Measurements from ENCODE around the gene SH2D1B.
"Not testable (repeated sequence)": the region's sequence is repeated elsewhere in the genome, so short reads cannot be mapped to it uniquely, and the experiment has no call there.

SH2D1B gene, protein sequence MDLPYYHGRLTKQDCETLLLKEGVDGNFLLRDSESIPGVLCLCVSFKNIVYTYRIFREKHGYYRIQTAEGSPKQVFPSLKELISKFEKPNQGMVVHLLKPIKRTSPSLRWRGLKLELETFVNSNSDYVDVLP

DNA sequence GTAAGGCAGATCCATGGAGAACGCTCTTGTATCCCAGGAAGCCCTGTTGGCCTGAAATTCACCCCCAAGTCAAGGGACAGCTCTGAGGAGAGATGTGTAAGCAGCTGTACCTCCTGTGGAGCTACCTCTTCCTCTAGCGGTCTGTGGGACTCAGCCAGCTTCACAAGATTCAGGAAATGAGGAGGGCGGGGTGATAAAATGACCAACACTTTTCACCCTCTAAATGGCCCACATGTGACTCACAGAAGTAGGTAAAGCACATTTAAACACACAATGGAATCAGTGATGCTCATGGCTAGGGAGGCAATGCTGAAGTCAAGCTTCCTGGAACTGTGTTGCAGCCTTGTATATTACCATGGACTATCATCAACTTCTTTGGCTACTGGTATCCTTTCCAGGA, at the start of gene SH2D1B:
Gene SH2D1B, minus strand, starts transcription at position 135 of the 400 bp plus-strand sequence. Its CDS starts 120 bp downstream, at position 15.
- intact Hi-C loops (cut with DNase I), result no loop called here
- no peak for DNase-seq

DNA sequence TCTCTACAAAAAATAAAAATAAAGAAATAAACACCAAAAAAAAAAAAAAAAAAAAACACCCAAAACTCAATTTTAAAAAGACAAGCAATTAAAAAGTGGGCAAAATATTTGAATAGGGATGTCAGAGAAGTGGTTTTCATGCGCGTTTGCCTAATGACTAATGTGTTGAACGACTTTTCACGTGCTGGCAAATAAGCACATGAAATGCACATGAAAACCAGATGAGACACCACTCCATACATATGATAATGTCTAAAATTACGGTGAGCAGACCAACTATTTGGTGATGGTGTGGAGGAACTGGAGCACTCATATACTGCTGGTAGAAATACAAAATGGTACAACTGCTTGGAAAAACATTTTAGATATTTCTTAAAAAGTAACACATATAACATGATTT, 46.3 kb upstream of the SH2D1B start:
- no peak for DNase-seq
- intact Hi-C loops (cut with DNase I), result no loop called here

DNA sequence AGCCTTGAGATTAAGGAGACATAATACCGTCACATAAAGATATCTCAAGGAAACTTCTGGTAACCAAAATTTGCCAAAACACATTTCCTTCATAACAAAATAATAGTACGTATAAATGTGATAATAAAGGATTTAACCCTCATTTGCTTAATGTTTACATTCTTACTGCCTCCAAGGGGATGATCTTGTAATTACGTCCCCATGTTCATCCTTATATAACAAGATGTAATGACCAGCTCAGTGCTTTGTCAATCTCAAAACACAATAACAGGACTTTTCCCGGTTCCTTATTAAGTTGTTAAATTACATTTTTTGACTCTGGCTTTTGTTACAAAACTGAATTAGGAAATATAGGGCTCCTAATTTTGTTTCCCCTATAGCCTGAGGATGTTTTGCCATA, 44.4 kb upstream of the SH2D1B start:
- intact Hi-C loops (cut with DNase I), result no loop called here
- no peak for DNase-seq

DNA sequence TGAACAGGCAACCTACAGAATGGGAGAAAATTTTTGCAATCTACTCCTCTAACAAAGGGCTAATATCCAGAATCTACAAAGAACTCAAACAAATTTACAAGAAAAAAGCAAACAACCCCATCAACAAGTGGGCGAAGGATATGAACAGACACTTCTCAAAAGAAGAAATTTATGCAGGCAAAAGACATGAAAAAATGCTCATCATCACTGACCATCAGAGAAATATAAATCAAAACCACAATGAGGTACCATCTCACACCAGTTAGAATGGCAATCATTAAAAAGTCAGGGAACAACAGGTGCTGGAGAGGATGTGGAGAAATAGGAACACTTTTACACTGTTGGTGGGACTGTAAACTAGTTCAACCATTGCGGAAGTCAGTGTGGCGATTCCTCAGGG, 42.4 kb upstream of the SH2D1B start:
- DNase-seq; intact Hi-C loops (cut with DNase I): not testable (repeated sequence)

DNA sequence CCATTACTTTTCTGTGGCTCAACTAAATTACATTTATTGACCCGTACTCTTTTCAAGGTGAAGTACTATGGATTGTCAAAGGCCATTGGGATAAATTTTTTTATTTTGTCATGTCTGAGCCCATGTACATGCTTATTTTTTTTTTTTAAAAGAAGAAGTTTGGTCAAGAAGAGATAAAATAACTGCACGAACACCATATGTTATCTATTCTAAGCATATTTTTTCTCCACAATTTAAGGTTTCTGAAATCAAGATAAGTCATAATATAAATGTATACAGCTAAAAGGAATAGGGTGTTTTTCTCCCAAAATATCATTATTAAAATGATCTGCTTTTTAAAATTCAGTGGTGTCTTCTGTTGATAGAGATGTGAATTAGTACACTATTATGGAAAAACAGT, 35.0 kb upstream of the SH2D1B start:
- intact Hi-C loops (cut with DNase I), result no loop called here
- DNase-seq, result no peak

DNA sequence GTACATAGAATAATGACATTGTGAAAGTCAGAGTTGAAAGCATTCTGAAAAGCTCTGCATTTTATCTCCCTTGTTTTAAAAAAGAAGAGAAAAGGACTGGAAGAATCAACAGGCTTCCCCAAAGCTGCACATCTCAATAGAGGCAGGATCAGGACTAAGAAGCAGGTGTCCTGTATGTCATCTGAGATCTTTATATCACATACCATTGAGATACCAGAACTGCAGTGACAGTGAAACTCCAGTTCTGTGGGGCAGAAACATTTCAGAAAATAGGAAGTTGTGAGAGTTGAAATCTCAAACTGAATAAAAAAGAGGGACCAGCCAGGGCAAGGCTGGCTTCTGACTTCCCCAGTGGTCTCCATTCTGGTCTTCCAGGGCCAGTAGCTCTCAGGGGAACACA, 33.0 kb upstream of the SH2D1B start:
- DNase-seq, result no peak
- intact Hi-C loops (cut with DNase I), result no loop called here

DNA sequence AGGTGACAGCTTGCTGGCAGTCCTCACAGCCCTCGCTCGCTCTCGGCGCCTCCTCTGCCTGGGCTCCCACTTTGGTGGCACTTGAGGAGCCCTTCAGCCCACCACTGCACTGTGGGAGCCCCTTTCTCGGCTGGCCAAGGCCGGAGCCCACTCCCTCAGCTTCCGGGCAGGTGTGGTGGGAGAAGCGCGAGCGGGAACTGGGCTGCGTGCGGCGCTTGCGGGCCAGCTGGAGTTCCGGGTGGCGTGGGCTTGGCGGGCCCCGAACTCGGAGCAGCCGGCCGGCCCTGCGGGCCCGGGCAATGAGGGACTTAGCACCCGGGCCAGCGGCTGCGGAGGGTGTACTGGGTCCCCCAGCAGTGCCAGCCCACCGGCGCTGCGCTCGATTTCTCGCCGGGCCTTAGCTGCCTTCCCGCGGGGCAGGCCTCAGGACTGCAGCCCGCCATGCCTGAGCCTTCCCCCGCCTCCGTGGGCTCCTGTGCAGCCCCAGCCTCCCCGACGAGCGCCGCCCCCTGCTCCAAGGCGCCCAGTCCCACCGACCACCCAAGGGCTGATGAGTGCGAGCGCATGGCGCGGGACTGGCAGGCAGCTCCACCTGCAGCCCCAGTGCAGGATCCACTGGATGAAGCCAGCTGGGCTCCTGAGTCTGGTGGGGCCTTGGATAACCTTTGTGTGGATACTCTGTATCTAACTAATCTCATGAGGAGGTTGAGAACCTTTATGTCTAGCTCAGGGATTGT, 21.2 kb upstream of the SH2D1B start:
- DNase-seq; intact Hi-C loops (cut with DNase I): not testable (repeated sequence)

DNA sequence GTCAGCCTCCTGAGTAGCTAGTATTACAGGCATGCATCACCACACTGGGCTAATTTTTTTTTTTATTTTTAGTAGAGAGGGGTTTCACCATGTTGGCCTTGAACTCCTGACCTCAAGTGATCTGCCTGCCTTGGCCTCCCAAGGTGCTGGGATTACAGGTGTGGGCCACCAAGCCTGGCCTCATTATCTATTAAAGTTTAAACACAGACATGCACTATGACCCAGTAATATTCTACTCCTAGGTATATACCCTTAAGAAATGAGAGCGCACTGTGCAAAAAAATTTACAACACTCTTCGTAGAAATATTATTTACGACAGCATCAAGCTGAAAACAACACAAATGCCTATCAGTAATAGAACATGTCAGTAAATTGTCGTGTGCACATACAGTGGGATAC, 18.6 kb upstream of the SH2D1B start:
- DNase-seq, result peak in 1 of 10 donors; percentile 25
- intact Hi-C loops (cut with DNase I), result no loop called here

DNA sequence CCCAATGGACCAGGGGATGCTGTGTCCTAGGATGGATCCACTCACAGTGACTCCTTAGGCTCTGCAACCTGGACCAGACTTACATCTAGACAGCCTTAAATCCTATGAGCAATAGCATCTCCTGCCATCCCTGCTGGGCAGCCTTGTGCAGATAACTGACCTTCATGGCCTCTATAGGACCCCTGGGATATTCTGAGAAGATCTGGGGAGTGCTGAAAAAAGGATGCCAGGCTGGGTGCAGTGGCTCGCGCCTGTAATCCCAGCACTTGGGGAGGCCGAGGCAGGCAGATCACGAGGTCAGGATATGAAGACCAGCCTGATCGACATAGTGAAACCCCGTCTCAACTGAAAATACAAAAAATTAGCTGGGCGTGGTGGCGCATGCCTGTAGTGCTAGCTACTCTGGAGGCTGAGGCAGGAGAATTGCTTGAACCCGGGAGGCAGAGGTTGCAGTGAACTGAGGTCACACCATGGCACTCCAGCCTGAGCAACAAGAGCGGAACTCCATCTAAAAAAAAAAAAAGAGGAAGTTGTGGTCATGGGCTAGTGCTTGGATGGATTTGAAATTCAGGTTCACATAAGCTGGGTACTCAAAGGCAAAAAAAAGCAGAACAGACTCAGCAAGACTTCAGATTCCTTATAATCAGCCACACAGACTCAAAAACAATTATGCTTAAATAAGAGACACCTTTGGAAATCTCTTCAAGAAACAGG, 10.9 kb upstream of the SH2D1B start:
- intact Hi-C loops (cut with DNase I), result no loop called here
- DNase-seq, result no peak

DNA sequence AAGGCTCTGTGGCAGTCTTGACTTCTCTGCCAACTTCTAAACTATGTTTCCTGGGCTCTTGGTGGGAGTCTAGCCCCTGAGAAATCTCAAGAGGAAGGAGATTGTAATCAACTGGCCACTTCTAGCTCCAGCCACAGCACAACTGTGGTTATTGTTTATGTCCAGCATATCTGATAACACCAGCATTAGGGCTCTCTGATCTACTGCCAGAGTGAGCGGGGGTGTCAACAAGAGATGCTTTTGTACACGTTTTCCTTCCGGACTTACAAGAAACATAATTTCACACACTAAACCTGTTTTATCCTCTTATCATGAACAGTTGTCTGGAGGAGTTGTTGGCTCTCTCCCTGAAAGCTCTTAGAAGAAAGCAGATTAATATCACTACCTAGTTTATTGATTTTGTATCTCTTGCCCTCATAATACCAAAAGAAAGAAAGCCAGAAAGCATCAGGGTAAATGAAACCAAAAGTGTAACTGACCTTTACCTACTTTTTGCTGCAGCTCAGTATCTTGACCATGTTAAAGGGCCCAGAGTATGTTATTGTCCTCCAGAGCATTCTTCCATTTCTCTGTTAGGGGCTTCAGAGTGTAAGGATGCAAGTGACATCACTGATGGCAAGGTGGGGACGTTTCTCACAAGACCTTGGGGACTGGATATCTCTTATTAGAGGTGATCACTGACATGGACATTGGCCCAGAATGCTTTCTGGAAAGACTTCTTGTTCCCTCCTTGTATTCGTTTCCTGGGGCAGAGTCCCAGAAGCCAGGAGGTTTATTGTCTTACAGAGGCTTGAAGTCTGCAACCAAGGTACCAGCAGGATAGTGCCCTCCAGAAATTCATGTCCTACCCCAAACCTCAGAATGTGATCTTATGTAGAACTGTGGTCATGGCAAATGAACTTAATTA, 9.6 kb upstream of the SH2D1B start:
- no peak for DNase-seq
- intact Hi-C loops (cut with DNase I), result no loop called here

DNA sequence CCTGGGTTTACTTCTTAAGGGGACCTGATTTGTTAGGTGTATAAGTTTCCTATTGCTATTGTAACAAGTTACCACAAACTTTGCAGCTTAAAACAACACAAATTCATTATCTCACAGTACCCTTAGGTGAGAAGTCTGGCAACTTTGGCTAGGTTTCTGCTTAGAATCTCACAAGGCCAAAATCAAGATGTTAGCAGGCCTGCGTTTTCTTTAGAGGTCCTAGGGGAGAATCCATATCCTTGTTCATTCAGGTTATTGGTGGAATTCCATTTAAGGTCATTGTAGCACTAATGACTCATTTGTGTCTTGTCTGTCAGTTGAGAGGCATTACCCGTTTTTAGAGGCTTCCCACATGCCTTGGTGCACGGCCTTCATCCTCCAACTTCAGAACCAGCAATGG, 8.2 kb upstream of the SH2D1B start:
- DNase-seq, result no peak
- intact Hi-C loops (cut with DNase I), result no loop called here

DNA sequence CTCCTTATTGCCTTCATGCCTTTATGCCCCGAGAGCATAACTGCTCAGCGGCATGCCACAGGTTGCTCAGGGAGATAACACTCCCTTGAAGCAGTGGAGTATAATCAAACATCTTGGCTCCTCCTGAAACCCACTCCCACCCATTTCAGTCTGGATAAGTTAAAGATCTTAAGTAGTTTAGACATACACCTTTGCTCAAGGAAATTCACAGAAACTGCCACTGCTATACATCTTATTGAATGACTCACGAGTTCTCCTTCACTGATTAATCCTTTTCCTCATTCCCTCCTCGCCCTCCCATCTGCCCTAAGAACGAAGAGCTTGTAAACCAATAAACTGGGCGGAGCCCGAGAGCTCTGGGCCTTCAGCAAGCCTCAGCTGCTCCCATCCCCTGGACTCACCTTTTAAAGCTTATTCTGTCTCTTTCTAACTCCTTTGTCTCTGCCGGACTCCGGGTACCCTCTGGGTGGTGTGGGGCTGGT, 7.6 kb upstream of the SH2D1B start:
- DNase-seq; intact Hi-C loops (cut with DNase I): not testable (repeated sequence)

DNA sequence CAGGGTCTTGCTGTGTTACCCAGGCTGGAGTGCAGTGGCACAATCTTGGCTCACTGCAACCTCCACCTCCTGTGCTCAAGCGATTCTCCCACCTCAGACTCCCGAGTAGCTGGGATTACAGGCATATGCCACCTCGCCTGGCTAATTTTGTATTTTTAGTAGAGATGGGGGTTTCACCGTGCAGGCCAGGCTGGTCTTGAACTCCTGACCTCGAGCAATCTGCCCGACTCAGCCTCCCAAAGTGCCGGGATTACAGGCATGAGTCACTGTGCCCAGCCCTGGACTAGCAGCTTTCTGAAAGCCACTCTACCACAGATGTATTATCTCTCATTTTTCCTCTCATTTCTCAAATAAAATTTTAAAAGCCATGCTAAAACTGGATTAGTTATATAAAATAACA, 6.6 kb upstream of the SH2D1B start:
- intact Hi-C loops (cut with DNase I); DNase-seq: not testable (repeated sequence)

DNA sequence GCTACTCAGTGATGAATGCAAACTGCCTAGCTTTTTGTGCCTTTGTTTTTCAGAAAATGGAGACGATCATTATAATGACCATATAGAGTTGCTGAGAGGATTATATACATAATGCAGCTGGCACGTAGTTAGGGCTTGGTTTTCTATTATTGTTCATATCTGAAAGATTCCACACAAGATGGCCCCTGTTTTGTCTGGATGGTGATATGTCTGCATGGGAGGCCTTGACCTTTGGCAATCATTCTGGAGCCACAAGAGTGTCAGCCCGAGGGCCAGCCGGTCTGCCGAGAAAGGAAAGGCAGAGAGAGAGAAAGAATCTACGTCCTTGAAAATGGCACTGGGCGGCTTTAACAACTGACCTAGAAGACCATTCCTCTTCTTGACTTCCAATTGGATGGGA, 5.7 kb upstream of the SH2D1B start:
- no peak for DNase-seq
- intact Hi-C loops (cut with DNase I), result no loop called here

DNA sequence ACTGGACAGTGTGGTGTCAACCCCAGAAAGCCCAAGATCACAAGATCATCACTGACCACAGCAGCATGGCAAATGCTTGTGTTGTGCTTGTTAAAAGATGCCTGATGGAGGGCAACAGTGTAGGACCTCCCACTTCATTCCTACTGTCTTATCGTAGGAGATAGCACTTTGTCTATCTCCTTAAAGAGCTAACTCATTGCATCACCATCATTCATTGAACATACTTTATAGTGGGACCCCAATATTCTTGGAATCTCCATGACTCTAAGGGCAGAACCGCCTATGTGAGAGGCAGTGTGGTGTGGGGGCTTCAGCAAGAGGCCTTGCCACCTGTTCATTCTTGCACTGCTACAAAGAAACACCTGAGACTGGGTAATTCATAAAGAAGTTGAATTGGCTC, 5.0 kb upstream of the SH2D1B start:
- DNase-seq, result no peak
- intact Hi-C loops (cut with DNase I), result no loop called here

DNA sequence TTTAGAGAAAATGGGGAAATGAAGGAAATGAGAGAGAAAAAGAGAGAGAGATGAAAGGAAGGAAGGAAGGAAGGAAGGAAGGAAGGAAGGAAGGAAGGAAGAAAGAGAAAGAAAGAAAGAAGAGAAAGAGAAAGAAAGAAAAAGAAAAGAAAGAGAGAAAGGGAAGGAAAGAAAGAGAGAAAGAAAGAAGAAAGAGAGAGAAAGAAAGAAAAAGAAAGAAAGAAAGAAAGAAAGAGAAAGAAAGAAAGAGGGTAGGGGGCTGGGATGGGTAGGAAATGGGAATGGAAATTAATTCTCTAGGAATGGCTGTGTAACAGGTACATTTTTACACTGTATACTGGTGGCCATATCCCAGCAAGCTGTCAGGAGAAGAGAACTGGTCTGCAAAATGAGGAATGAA, 4.3 kb upstream of the SH2D1B start:
- no peak for DNase-seq
- intact Hi-C loops (cut with DNase I), result no loop called here

DNA sequence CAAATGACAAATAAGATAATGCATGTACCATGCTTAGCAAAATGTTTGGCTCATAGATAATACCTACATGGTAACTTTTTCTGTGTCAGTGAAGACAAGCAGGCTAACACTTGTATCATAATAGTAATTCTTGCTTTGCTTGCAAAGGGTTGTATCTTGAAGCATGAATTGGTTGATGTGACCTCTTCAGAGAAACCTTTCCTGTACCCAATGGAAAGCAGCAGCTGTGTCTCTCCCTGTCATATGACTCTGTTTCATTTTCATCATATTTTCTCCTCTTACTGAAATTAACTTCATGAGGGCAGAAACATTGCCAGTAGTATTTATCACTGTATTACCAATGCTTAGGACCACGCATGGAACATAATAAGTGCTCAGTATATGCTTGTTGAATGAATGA, 4.4 kb downstream of the SH2D1B start:
- intact Hi-C loops (cut with DNase I), result no loop called here
- no peak for DNase-seq

DNA sequence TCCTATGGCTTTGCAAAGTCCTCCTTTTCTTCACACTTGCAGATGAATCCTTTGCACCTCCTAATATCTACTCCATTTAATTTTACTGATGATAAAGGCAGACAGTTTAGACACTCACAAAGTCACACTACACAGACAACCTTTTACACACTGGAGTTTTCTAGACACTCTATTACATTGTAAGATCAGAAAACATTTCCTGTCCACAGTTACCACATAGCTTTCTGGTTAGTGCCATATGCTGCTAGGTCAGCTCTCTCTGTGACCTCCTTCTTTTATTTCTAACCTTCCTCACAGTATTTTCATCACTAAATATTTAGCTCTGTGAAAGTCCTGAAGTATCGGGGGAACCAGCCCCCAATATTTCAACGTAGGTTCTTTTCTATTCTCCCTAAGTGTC, 5.1 kb downstream of the SH2D1B start:
- intact Hi-C loops (cut with DNase I), result no loop called here
- no peak for DNase-seq

DNA sequence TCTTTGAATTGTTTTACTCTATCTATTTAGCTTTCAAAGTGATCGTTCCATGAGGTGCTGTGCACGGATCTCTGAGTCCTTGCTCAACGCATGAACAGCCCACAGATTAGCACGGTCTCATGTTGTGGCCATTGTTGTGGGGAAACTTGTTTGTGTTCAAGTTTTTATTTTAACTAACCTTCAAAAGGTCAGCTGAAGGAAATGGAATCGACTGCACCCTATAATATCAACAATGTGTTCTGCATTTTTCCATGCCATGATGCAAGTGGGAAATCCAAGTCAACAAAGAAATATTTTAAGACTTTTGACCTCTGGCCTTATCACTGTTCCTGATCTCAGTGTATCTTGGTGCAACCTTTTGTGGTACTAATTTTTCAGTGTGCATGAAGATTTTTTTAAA, 6.1 kb downstream of the SH2D1B start:
- no peak for DNase-seq
- intact Hi-C loops (cut with DNase I), result no loop called here

DNA sequence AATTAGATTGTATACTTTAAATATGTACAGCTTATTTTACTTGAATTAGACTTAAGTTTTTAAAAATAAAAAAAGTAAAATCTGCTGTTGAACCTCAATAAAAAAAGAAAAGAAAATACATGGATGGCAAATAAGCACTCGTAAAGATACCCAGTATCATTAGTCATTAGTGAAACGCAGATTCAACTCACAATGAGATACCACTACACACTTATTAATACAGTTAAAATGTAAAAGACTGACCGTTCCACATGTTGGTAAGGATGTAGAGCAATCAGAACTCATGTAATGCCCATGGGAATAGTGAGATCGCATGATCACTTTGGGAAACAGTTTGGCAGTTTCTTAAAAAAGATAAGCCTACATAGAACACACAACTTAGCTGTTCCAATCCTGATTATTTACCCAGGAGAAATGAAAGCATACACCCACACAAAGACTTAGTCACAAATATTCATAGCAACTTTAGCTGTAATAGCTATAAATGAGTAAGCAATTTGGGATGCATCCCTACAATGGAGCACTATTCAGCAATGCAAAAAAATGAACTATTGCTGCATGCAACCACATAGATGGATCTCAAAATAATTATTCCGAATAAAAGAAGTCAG, 7.3 kb downstream of the SH2D1B start:
- intact Hi-C loops (cut with DNase I), result no loop called here
- no peak for DNase-seq
